Panc1 (cell line): ENCODE results near the gene PAFAH1B1.
A peak's percentile ranks its signal among the peaks of the same experiment; 100 is the strongest.

Experiments used
- POLR2AphosphoS5 ChIP-seq: IDR thresholded peaks from 2 replicates; pipeline ENCODE4 v1.6.1; 2012; ENCODE audit warnings: mild to moderate bottlenecking, low read depth, low read length, moderate library complexity
- TF ChIP-seq, protein P1 (sequence below), 2 experiments: IDR thresholded peaks; 2 replicates each; pipeline ENCODE4 v1.6.1; 2011 to 2012; ENCODE audit warnings: low read depth in 2 of 2, control low read depth in 1 of 2, low read length in 1 of 2, mild to moderate bottlenecking in 1 of 2, moderate library complexity in 1 of 2; ENCODE audit not compliant: insufficient read depth in 1 of 2

DNA sequence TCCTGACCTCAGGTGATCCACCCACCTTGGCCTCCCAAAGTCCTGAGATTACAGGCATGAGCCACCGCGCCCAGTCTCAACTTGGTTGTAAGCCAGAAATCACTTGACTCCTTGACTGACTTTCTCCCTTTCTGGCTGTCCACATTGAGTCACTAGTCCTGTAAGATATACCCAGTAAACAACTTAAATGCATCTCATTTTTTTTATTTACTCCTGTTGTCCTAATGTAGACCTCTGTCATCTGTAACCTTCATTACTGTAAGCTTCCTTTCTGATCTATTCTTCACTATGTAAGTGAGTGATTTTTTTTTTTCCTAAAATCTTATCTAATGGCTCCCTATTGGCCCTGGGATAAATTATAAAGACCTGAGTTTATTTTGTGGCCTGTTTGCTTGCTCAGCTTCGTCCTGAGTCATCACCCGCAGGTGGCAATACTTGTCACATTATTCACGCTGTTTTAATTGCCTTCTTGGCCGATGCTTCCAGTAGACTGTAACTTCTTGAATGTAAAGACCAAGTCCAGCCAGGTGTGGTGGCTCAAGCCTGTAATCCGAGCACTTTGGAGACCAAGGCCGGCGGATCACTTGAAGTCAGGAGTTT is 41.0 kb downstream of the PAFAH1B1 start:
- peak; percentile 34; the same call in 1 of the 2 replicates for TF ChIP-seq POLR2AphosphoS5
- TF ChIP-seq, protein P1, sequence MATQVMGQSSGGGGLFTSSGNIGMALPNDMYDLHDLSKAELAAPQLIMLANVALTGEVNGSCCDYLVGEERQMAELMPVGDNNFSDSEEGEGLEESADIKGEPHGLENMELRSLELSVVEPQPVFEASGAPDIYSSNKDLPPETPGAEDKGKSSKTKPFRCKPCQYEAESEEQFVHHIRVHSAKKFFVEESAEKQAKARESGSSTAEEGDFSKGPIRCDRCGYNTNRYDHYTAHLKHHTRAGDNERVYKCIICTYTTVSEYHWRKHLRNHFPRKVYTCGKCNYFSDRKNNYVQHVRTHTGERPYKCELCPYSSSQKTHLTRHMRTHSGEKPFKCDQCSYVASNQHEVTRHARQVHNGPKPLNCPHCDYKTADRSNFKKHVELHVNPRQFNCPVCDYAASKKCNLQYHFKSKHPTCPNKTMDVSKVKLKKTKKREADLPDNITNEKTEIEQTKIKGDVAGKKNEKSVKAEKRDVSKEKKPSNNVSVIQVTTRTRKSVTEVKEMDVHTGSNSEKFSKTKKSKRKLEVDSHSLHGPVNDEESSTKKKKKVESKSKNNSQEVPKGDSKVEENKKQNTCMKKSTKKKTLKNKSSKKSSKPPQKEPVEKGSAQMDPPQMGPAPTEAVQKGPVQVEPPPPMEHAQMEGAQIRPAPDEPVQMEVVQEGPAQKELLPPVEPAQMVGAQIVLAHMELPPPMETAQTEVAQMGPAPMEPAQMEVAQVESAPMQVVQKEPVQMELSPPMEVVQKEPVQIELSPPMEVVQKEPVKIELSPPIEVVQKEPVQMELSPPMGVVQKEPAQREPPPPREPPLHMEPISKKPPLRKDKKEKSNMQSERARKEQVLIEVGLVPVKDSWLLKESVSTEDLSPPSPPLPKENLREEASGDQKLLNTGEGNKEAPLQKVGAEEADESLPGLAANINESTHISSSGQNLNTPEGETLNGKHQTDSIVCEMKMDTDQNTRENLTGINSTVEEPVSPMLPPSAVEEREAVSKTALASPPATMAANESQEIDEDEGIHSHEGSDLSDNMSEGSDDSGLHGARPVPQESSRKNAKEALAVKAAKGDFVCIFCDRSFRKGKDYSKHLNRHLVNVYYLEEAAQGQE (IDR thresholded peaks at IDR 0.05; ENCODE audit: insufficient read depth in 1 of 2, low read depth in 2 of 2, low read length in 1 of 2): no peak
